Neural cell (in vitro differentiated cells): ENCODE measurements around the gene MLLT11. TPM values are rescaled to one million over a fixed set of nuclear protein-coding genes. Genes with fewer than 3 reads are reported as not detected.

Experiments
- H2AFZ ChIP-seq: fragments of 200-600, 300-800 bp; sonication (generic), shearing (Covaris generic); 2 replicates; pipeline ENCODE4 v1.6.0; 2014; ENCODE audit warnings: low read depth, mild to moderate bottlenecking, antibody characterized with exemption, low read length, moderate library complexity
- H3F3A ChIP-seq: fragments of 200-600 bp; shearing (Covaris generic); 2 replicates; pipeline ENCODE4 v1.6.1; 2016; ENCODE audit warnings: mild to moderate bottlenecking, moderate library complexity, mixed read lengths, antibody characterized with exemption, low read length; ENCODE audit not compliant: insufficient read depth, poor library complexity, severe bottlenecking
- H3K27ac ChIP-seq: fragments of 200-600, 300-800 bp; sonication (generic), shearing (Covaris generic); 2 replicates; pipeline ENCODE4 v1.5.1; 2014; ENCODE audit warnings: mild to moderate bottlenecking, low read length, moderate library complexity
- H3K27me3 ChIP-seq: fragments of 300-800, 200-600 bp; sonication (generic), shearing (Covaris generic); 2 replicates; pipeline ENCODE4 v1.6.0; 2014; ENCODE audit warnings: mild to moderate bottlenecking, low read depth, low read length, moderate library complexity; ENCODE audit not compliant: insufficient read depth
- H3K36me3 ChIP-seq: fragments of 300-800, 200-600 bp; sonication (generic), shearing (Covaris generic); 2 replicates; pipeline ENCODE4 v1.5.1; 2014; ENCODE audit warnings: mild to moderate bottlenecking, antibody characterized with exemption, low read length, moderate library complexity; ENCODE audit not compliant: insufficient read depth
- H3K4me2 ChIP-seq: fragments of 300-800, 200-600 bp; sonication (generic), shearing (Covaris generic); 2 replicates; pipeline ENCODE4 v1.6.0; 2014; ENCODE audit warnings: mild to moderate bottlenecking, low read length
- H3K4me3 ChIP-seq: fragments of 300-800, 200-600 bp; sonication (generic), shearing (Covaris generic); 2 replicates; pipeline ENCODE4 v1.5.1; 2014; ENCODE audit warnings: mild to moderate bottlenecking, low read length, moderate library complexity
- H3K79me2 ChIP-seq: fragments of 200-600 bp; shearing (Covaris generic); replicated peaks from 2 replicates; pipeline ENCODE4 v1.6.0; 2014; ENCODE audit warnings: mild to moderate bottlenecking, low read length, moderate library complexity; ENCODE audit not compliant: insufficient read depth
- H3K9ac ChIP-seq: fragments of 300-800, 200-600 bp; sonication (generic), shearing (Covaris generic); 2 replicates; pipeline ENCODE4 v1.6.1; 2016; ENCODE audit warnings: mild to moderate bottlenecking, low read length, mixed read lengths
- H3K9me2 ChIP-seq: fragments of 200-600 bp; shearing (Covaris generic); 2 replicates; pipeline ENCODE4 v1.6.1; 2016; ENCODE audit warnings: mild to moderate bottlenecking, low read length, mixed read lengths; ENCODE audit not compliant: insufficient read depth
- H3K9me3 ChIP-seq: fragments of 200-600, 300-800 bp; sonication (generic), shearing (Covaris generic); 2 replicates; pipeline ENCODE4 v1.6.1; 2016; ENCODE audit warnings: mild to moderate bottlenecking, mixed run types, low read length, moderate library complexity, mixed read lengths
- H4K20me1 ChIP-seq: fragments of 200-600 bp; shearing (Covaris generic); 2 replicates; pipeline ENCODE4 v1.6.1; 2016; ENCODE audit warnings: mild to moderate bottlenecking, mixed run types; ENCODE audit not compliant: insufficient read depth
- CTCF ChIP-seq: fragments of 450-650 bp; IDR thresholded peaks from 2 replicates; pipeline ENCODE4 v1.5.1; 2014; ENCODE audit warnings: antibody characterized with exemption, mild to moderate bottlenecking, moderate library complexity; ENCODE audit not compliant: poor library complexity, severe bottlenecking
- EP300 ChIP-seq: fragments of 450-650 bp; conservative IDR thresholded peaks from 2 replicates; pipeline ENCODE4 v1.6.1; 2014; ENCODE audit warnings: antibody characterized with exemption, mild to moderate bottlenecking, moderate library complexity; ENCODE audit not compliant: poor library complexity, severe bottlenecking
- EZH2 ChIP-seq: fragments of 200-600, 300-800 bp; shearing (Covaris generic), sonication (generic); IDR thresholded peaks from 2 replicates; pipeline ENCODE4 v1.6.1; 2014; ENCODE audit warnings: antibody characterized with exemption, low read length, borderline replicate concordance, mild to moderate bottlenecking; ENCODE audit not compliant: insufficient read depth, poor library complexity, severe bottlenecking
- MXI1 ChIP-seq: fragments of 450-650 bp; conservative IDR thresholded peaks from 2 replicates; pipeline ENCODE4 v1.6.1; 2014; ENCODE audit warnings: antibody characterized with exemption, mild to moderate bottlenecking; ENCODE audit not compliant: poor library complexity, severe bottlenecking
- POLR2AphosphoS5 ChIP-seq: IDR thresholded peaks from 2 replicates; pipeline ENCODE4 v1.6.1; 2012
- RAD21 ChIP-seq: fragments of 450-650 bp; conservative IDR thresholded peaks from 2 replicates; pipeline ENCODE4 v1.6.1; 2014; ENCODE audit warnings: antibody characterized with exemption, mild to moderate bottlenecking, moderate library complexity
- SMC3 ChIP-seq: fragments of 450-650 bp; conservative IDR thresholded peaks from 2 replicates; pipeline ENCODE4 v1.6.1; 2014; ENCODE audit warnings: antibody characterized with exemption, mild to moderate bottlenecking, moderate library complexity; ENCODE audit not compliant: poor library complexity
- TAF1 ChIP-seq: IDR thresholded peaks from 2 replicates; pipeline ENCODE4 v1.6.1; 2012; ENCODE audit warnings: low read depth
- polyA plus RNA-seq: library from polyadenylated mRNA; depleted of rRNA; stranded (reverse); fragments of >200 nt; gene quantifications from 2 replicates; pipeline ENCODE4 v1.2.3, GENCODE V29; 2014
- TF ChIP-seq, protein P1 (sequence below): IDR thresholded peaks from 2 replicates; pipeline ENCODE4 v1.6.1; 2012; ENCODE audit warnings: borderline replicate concordance

MLLT11 gene
- polyA plus RNA-seq, 1 donor from 2014 or later = 142 TPM

GRCh38 chr1:151012684-151013471, 47.3 kb upstream of the MLLT11 start:
- Histone ChIP-seq H4K20me1 (no peaks in the 10 kb centered on the region), H3K79me2 (peaks cover 6% of the 10 kb centered on the region), H3K27me3 (no peaks in the 10 kb centered on the region), H2AFZ (no peak overlapping the region), H3K9me2 (no peaks in the 10 kb centered on the region), H3K36me3 (no peaks in the 10 kb centered on the region), H3K4me2 (no peak overlapping the region), H3K9ac (no peak overlapping the region), H3F3A (no peaks in the 10 kb centered on the region), H3K27ac (no peak overlapping the region), H3K9me3 (no peaks in the 10 kb centered on the region), H3K4me3 (no peak overlapping the region)
- TF ChIP-seq MXI1 = no peak
- no peak for TF ChIP-seq CTCF
- TF ChIP-seq EZH2 = no peak
- no peak for TF ChIP-seq SMC3
- TF ChIP-seq EP300 = no peak
- TF ChIP-seq RAD21 = no peak
- TF ChIP-seq TAF1 = no peak
- TF ChIP-seq, protein P1, sequence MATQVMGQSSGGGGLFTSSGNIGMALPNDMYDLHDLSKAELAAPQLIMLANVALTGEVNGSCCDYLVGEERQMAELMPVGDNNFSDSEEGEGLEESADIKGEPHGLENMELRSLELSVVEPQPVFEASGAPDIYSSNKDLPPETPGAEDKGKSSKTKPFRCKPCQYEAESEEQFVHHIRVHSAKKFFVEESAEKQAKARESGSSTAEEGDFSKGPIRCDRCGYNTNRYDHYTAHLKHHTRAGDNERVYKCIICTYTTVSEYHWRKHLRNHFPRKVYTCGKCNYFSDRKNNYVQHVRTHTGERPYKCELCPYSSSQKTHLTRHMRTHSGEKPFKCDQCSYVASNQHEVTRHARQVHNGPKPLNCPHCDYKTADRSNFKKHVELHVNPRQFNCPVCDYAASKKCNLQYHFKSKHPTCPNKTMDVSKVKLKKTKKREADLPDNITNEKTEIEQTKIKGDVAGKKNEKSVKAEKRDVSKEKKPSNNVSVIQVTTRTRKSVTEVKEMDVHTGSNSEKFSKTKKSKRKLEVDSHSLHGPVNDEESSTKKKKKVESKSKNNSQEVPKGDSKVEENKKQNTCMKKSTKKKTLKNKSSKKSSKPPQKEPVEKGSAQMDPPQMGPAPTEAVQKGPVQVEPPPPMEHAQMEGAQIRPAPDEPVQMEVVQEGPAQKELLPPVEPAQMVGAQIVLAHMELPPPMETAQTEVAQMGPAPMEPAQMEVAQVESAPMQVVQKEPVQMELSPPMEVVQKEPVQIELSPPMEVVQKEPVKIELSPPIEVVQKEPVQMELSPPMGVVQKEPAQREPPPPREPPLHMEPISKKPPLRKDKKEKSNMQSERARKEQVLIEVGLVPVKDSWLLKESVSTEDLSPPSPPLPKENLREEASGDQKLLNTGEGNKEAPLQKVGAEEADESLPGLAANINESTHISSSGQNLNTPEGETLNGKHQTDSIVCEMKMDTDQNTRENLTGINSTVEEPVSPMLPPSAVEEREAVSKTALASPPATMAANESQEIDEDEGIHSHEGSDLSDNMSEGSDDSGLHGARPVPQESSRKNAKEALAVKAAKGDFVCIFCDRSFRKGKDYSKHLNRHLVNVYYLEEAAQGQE = no peak
- TF ChIP-seq POLR2AphosphoS5 = no peak

DNA sequence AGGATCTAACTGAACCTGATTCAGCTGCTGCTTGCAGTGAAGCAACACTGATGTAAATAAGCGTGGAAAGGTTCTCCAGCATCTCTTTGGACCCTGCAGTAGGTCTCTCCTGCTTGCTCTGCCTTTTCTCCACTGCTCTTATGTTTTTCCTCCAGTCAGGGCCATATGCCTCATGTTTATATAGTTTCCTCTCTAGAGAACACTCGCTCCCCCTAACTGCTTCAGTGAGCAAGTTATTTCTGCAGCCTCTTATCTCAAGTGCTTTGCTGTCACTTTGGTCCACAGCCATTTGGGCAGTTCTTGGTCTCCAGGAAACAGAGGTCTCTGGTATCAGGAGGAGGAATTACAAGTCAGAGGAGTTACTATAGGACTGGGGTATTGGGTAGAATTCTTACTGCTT, 46.7 kb upstream of the MLLT11 start:
- Histone ChIP-seq H3K9ac (no peak overlapping the region), H4K20me1 (no peaks in the 10 kb centered on the region)
- TF ChIP-seq EZH2 (no peak), RAD21 (no peak), SMC3 (no peak), EP300 (no peak), POLR2AphosphoS5 (no peak), MXI1 (no peak), TAF1 (no peak), CTCF (no peak)
- TF ChIP-seq, protein P1 = no peak

More for the DNA sequence above, 46.7 kb upstream of the MLLT11 start:
- H3K4me2 ChIP-seq = no peak overlapping the region
- H3K79me2 ChIP-seq = peaks cover 6% of the 10 kb centered on the region
- H3K27me3 ChIP-seq = no peaks in the 10 kb centered on the region
- H3K9me3 ChIP-seq = no peaks in the 10 kb centered on the region
- no peak overlapping the region for H3K4me3 ChIP-seq
- no peak overlapping the region for H3K27ac ChIP-seq
- H3K9me2 ChIP-seq = no peaks in the 10 kb centered on the region
- no peak overlapping the region for H2AFZ ChIP-seq
- H3K36me3 ChIP-seq = no peaks in the 10 kb centered on the region
- H3F3A ChIP-seq = no peaks in the 10 kb centered on the region
